Esophagus muscularis mucosa (tissue), 4 donors: ENCODE measurements around the gene APLP2. TPM values are rescaled to one million over a fixed set of nuclear protein-coding genes. Genes with fewer than 3 reads are reported as not detected.

Experiments
- DNase-seq: peaks from one replicate; pipeline ENCODE4 v3.0.0-alpha.2; 2017; ENCODE audit errors: extremely low spot score
- H3K27ac ChIP-seq, 4 donors: fragments of 200-600 bp; sonication (generic); replicated peaks in 1 of 4; 1 replicate in 3 of 4; 2 replicates in 1 of 4; pipeline ENCODE4 v1.5.1; 2016 to 2019; ENCODE audit warnings: mild to moderate bottlenecking in 1 of 4
- H3K27me3 ChIP-seq, 4 donors: fragments of 200-600 bp; sonication (generic); one replicate each; pipeline versions ENCODE4 v1.5.1 to v1.6.0; 2016 to 2019
- H3K36me3 ChIP-seq, 4 donors: fragments of 200-600 bp; sonication (generic); one replicate each; pipeline ENCODE4 v1.5.1; 2016 to 2019
- H3K4me1 ChIP-seq, 4 donors: fragments of 200-600 bp; sonication (generic); one replicate each; pipeline ENCODE4 v1.5.1; 2016 to 2019
- H3K4me3 ChIP-seq, 4 donors: fragments of 200-600 bp; sonication (generic); 1 replicate in 2 of 4; 2 replicates in 2 of 4; pipeline ENCODE4 v1.5.1; 2016 to 2019; ENCODE audit warnings: mild to moderate bottlenecking in 4 of 4, moderate library complexity in 1 of 4
- H3K9me3 ChIP-seq, 4 donors: fragments of 200-600 bp; sonication (generic); 1 replicate in 3 of 4; 2 replicates in 1 of 4; pipeline ENCODE4 v1.5.1; 2016 to 2019
- CTCF ChIP-seq, 3 experiments: fragments of 200-600 bp in 2 of 3; fragments of 450-650 bp in 1 of 3; sonication (generic) in 2 of 3; IDR thresholded peaks; one replicate each; pipeline ENCODE4 v1.5.1; 2017 to 2019; ENCODE audit warnings: antibody characterized with exemption in 3 of 3, mild to moderate bottlenecking in 2 of 3, moderate library complexity in 1 of 3
- EP300 ChIP-seq: sonication (generic); formaldehyde crosslinking; IDR thresholded peaks from one replicate; pipeline ENCODE4 v1.6.1; 2017; ENCODE audit warnings: antibody characterized with exemption
- POLR2A ChIP-seq: fragments of 450-650 bp; IDR thresholded peaks from one replicate; pipeline ENCODE4 v1.6.1; 2017; ENCODE audit warnings: antibody characterized with exemption, moderate library complexity, mild to moderate bottlenecking, low read depth
- POLR2AphosphoS5 ChIP-seq, 2 donors: sonication (generic); formaldehyde crosslinking; IDR thresholded peaks; one replicate each; pipeline ENCODE4 v1.6.1; 2017; ENCODE audit warnings: antibody characterized with exemption in 2 of 2
- WGBS: methylation state at CpG from one replicate; pipeline ENCODE4 v1.1.5; 2018; 5-methylcytosine and 5-hydroxymethylcytosine counted together
- intact Hi-C: fragments of 100-400 bp; cut with DNase I; formaldehyde crosslinking; loops from one replicate; pipeline ENCODE4 v1.15.1; 2023
- total RNA-seq, 4 donors: library from RNA; depleted of rRNA; stranded (reverse); fragments of >200 nt; gene quantifications; one replicate each; pipeline versions ENCODE4 v1.1.0 to v1.2.1, GENCODE V29; 2016

The APLP2 gene
- total RNA-seq, 4 donors from 2014 or later = 311 to 479 (median 410) TPM

GRCh38 chr11:130109386-130109785 is 39.7 kb downstream of the APLP2 start:
- TF ChIP-seq POLR2AphosphoS5 (IDR thresholded peaks at IDR 0.05) = no peak
- WGBS = 89% methylated on average over 2 of the region's 2 CpGs
- H3K9me3 ChIP-seq = no peaks in the 10 kb centered on the region
- H3K27me3 ChIP-seq = no peaks in the 10 kb centered on the region
- no peak overlapping the region for H3K27ac ChIP-seq
- peaks cover 13 to 41% (median 27%) of the 10 kb centered on the region in 4 donors for H3K36me3 ChIP-seq
- intact Hi-C loops = no loop called here
- DNase-seq = no peak
- H3K4me1 ChIP-seq = peaks cover 0 to 5% (median 1%) of the 10 kb centered on the region in 4 donors
- no peak overlapping the region for H3K4me3 ChIP-seq

- intact Hi-C loops = no loop called here
- TF ChIP-seq POLR2AphosphoS5 (IDR thresholded peaks at IDR 0.05) (no peak), EP300 (no peak), CTCF (IDR thresholded peaks at IDR 0.05) (no peak), POLR2A (no peak)
- 83% methylated on average over 7 of the region's 7 CpGs for WGBS
- peaks cover 13 to 41% (median 27%) of the 10 kb centered on the region in 4 donors for H3K36me3 ChIP-seq
- DNase-seq = no peak
- H3K27me3 ChIP-seq = no peaks in the 10 kb centered on the region
- H3K4me1 ChIP-seq = peaks cover 10 to 14% (median 11%) of the 10 kb centered on the region in 4 donors
- no peak overlapping the region for H3K27ac ChIP-seq
- no peaks in the 10 kb centered on the region for H3K9me3 ChIP-seq
- H3K4me3 ChIP-seq = no peak overlapping the region
These were observed 40.8 kb downstream of the APLP2 start for GRCh38 chr11:130110339-130111108.

GRCh38 chr11:130112071-130112830 is 42.6 kb downstream of the APLP2 start:
- Histone ChIP-seq H3K27ac (no peak overlapping the region), H3K9me3 (no peaks in the 10 kb centered on the region), H3K4me3 (no peak overlapping the region), H3K4me1 (peaks cover 13 to 19% (median 13%) of the 10 kb centered on the region in 4 donors), H3K27me3 (no peaks in the 10 kb centered on the region), H3K36me3 (peaks cover 13 to 41% (median 27%) of the 10 kb centered on the region in 4 donors)
- 93% methylated on average over 10 of the region's 10 CpGs for WGBS
- no peak for DNase-seq
- TF ChIP-seq EP300 = no peak
- TF ChIP-seq CTCF (IDR thresholded peaks at IDR 0.05) = no peak
- no peak for TF ChIP-seq POLR2A
- TF ChIP-seq POLR2AphosphoS5 (IDR thresholded peaks at IDR 0.05) = no peak
- intact Hi-C loops = no loop called here

GRCh38 chr11:130114281-130114680 is 44.6 kb downstream of the APLP2 start:
- Histone ChIP-seq H3K27ac (no peak overlapping the region), H3K27me3 (no peaks in the 10 kb centered on the region), H3K36me3 (peaks cover 13 to 41% (median 27%) of the 10 kb centered on the region in 4 donors), H3K4me1 (peaks cover 13 to 24% (median 18%) of the 10 kb centered on the region in 4 donors), H3K9me3 (no peaks in the 10 kb centered on the region), H3K4me3 (no peak overlapping the region)
- 95% methylated on average over 5 of the region's 5 CpGs for WGBS
- no peak for DNase-seq
- intact Hi-C loops = no loop called here
- no peak for TF ChIP-seq POLR2AphosphoS5 (IDR thresholded peaks at IDR 0.05)
- no peak for TF ChIP-seq CTCF (IDR thresholded peaks at IDR 0.05)
- TF ChIP-seq POLR2A = no peak

- Histone ChIP-seq H3K4me1 (peaks cover 13 to 27% (median 18%) of the 10 kb centered on the region in 4 donors), H3K4me3 (no peak overlapping the region), H3K9me3 (no peaks in the 10 kb centered on the region), H3K27ac (no peak overlapping the region), H3K36me3 (peaks cover 13 to 40% (median 26%) of the 10 kb centered on the region in 4 donors), H3K27me3 (no peaks in the 10 kb centered on the region)
- no peak for TF ChIP-seq POLR2AphosphoS5 (IDR thresholded peaks at IDR 0.05)
- no peak for TF ChIP-seq EP300
- no peak for TF ChIP-seq CTCF (IDR thresholded peaks at IDR 0.05)
- TF ChIP-seq POLR2A = no peak
- no peak for DNase-seq
- intact Hi-C loops = no loop called here
- 93% methylated on average over 4 of the region's 4 CpGs for WGBS
These were observed 45.0 kb downstream of the APLP2 start for GRCh38 chr11:130114726-130115125.
